Measurements from ENCODE around the gene RBBP8NL. TPM values are rescaled to one million over a fixed set of nuclear protein-coding genes. Genes with fewer than 3 reads are reported as not detected.
"Not testable (repeated sequence)": the region's sequence is repeated elsewhere in the genome, so short reads cannot be mapped to it uniquely, and the experiment has no call there.

RBBP8NL gene
- total RNA-seq, 1 donor from 2014 or later: not detected

- DNase-seq (ENCODE audit: low read depth, low spot score): no peak
Measured at GRCh38 chr20:62444286-62444685, 16.9 kb upstream of the RBBP8NL start.

DNA sequence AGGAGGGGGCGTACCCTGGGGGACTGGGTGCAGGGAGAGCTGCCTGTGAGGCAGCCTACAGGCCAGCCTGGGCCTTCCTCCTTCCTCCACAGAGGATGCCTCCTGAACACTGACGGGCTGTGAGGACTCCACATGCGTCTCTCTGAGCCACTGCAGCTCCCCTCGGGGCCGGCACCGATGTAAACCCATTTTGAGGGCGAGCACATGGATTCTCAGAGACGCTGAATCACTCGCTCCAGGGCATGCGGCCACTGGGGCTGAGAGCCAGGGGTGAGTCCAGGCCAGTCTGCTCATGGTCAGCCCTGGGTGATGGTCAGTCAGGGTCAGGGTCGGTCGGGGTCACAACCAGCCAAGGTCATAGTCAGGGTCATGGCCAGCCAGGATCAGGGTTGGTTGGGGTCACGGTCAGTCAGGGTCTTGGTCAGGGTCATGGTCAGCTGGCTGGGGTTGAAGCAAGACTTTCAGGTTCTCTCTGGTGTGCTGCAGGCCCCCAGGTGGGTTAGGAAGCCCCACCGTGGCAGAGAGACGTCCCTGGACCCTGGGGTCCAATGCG lies 14.7 kb upstream of the RBBP8NL start:
- DNase-seq (ENCODE audit: low read depth, low spot score): no peak

DNA sequence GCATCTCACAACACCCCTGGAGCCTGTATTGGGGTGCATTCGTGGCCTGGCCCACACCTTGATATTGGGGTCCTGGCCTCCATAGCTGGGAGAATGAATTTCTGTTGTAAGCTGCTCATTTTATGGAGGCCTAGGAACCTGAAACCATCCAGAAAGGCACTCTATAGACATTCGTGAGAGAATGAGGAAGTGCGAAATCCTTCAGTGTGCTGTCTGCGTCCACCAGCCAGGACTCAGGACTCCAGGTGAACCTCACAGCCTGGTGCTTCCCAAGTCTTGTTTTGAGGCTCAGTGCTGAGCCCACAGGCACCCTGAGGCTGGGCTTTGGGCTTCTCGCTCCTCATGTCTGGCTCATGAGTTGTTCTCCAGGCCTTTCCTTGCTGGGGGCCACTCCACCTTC lies 11.9 kb upstream of the RBBP8NL start:
- DNase-seq (ENCODE audit: low read depth, low spot score): no peak

DNA sequence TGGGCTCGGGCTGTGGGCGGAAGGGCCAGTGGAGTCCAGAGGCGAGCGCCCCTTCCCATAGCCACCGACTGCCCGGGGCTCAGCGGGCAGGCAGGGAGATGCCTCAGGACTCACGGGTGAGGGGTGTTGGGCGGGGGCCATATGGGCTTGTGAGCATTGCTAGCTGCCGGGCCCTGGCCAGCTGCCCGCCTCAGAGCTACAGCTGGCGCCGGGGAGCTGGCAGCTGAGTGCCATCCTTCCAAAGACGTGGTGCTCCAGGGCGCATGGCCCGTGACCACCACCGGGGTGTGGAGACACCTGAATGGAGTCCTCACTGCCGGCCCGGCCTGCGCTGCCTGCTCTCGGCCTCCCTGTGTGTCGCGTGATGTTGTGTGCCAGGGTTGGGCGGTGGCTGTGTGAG lies 10.6 kb upstream of the RBBP8NL start:
- no peak for DNase-seq (ENCODE audit: low read depth, low spot score)

DNA sequence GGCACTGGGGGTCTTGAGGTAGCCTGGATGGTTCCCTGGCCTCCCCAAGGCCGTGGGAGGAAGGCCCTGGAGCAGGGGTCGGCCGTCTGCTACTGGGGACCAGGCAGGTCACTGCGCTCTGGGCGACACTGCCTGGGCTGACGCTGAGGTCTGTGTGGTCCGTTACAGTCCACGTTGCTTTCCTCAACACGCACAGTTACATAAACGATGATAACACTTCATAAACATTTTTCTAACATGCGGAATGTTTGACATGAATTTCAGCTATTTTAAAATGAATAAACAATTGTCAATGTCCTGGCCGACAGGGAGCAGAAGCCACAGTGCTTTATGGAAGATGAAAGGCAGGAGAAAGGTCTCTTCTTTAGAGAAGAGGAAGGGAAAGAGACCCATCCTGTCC lies 10.2 kb upstream of the RBBP8NL start:
- DNase-seq (ENCODE audit: low read depth, low spot score): no peak

DNA sequence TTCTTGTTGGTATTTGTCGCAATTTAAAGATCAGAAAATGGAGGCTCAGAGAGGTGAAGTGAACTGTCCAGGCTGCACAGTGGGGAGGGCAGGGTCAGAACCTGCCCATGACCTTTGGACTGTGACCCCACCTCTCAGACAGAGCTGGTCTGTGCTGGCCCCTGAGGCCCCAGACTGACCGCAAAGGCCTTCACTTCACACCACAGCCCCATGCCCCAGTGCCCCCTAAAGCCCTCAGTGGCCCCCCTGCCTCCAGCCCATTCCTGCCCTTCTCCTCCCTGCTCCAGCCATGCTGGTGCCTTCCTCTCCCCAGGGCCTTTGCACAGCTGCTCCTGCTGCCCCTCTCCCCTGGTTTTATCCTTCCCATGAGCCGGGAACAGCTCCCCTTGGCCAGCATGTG lies 9.4 kb upstream of the RBBP8NL start:
- no peak for DNase-seq (ENCODE audit: low read depth, low spot score)

DNA sequence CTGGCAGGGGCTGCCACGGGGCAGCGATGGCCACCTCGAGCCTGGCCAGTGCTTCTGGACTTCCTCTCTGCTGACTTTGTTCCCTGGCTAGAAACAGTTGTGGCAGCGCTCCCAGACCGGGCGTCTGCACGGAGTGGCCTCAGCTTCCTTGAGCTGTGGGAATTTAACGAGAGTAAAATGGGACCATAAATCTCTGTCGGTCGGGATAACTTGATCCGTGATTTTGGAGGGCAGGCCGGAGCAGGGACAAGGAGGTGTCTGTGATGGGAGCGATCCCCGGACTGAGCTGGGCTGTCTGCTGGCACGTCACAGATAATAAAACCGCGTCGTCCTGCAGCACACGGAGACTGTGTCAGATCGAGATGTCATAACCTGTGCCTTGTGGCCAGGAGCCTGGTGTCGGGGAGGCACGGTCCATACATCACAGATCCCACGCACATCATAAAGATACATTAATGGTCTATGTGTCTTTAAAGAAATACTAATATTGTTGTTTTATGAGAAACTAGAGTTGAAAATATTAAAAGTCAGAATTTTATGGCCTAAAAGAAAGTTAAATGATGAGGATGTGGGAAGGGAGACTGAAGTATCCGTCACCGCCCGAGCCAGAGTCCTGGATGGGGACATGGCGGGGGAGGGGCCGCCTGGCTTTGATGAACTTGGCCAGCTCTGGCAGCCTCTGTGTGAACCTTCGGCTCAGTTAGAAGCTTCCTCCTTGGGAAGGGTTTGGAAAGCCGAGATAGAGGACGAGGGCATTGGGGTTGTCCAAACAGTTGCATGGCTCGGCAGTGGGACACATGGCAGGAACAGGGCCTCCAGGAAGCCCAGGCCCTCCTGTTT lies 6.5 kb upstream of the RBBP8NL start:
- DNase-seq (ENCODE audit: low read depth, low spot score): no peak

DNA sequence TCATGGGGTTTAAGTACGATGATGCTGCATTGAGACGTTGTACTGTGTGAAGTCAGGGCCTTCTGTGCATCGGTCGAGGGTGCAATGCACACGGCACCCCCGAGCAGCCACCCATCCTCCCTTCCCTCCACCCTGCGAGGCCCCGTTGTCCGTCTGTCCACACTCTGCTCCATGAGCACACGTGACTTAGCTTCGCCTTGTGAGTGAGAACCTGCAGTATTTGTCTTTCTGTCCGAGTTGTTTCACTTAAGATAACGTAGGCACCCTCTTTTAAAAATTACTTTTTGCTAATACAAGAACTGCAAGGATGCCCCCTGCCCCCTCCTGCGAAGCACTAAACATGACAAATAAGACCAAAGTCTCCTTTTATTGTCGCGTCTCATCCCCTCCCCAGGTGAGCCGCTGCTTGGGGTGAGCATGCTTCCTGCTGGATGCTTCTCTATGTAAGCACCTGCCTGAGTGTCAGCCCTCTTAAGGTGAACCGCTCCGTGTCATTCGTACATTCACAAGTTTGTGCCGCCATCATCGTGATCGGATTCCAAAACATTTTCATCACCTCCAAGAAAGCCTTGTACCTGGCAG lies 3.6 kb upstream of the RBBP8NL start:
- no peak for DNase-seq (ENCODE audit: low read depth, low spot score)

GRCh38 chr20:62430311-62430853 lies 3.0 kb upstream of the RBBP8NL start:
- DNase-seq (ENCODE audit: low read depth, low spot score): no peak

DNA sequence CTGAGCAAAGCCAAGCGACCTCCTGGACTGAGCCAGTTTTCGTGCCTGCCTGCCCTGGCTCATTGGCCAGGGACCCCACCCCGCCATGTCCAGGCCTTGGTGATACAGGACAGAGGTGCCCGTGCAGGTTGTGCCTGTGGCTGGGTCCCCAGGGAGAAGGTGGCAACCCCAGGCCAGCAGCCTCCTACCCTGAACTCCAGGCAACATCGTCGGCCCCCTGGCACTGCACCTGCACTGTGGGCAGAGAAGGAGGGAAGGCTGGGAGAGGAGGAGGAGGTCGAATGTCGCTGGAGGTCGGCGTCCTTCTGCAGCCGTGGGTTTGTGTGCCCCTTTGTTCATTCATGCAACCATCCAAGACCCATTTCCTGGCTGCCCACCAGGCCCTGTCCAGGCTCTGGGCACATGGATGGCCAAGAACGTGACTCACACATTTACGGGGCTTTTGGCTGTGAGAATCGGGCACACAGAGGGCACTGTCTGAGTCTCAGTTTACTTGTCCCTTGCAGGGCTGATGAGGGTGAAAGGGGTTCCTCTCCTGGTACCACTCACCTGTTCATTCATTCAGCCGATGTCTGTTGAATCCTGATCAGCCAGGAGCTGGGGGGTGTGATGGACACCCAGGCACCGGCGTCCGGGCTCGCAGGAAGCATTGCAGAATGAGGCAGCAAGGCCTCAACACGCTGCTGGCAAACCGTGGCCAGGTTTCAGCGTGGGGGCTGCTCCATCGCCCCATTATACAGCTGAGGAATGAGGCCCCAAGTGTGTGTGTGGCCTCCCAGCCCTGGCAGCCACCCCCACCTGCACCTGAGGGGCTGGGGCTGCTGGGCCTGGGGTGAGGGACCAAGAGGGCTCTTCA lies 2.3 kb upstream of the RBBP8NL start:
- DNase-seq (ENCODE audit: low read depth, low spot score): no peak

GRCh38 chr20:62428396-62429295 lies 1.3 kb upstream of the RBBP8NL start:
- no peak for DNase-seq (ENCODE audit: low read depth, low spot score)

DNA sequence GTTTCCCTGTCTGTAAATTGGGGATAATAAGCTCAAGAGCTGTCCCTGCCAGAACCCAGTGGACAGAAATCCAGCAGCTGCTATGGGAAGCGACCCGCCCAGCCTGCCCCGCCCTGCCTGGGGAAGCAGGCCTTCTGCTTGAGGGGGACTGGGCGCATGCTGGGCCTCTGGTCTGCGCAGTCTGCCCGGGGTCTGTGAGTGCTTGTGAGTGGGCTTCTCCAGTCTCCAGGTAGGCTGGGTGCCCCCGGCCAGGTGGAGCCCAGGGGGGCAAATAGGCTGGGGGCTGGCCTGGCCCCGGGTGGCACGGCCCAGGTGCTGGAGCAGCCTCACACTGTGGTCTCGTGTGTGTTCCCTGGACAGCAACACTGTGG lies 648 bp upstream of the RBBP8NL start:
- DNase-seq (ENCODE audit: low read depth, low spot score): no peak

DNA sequence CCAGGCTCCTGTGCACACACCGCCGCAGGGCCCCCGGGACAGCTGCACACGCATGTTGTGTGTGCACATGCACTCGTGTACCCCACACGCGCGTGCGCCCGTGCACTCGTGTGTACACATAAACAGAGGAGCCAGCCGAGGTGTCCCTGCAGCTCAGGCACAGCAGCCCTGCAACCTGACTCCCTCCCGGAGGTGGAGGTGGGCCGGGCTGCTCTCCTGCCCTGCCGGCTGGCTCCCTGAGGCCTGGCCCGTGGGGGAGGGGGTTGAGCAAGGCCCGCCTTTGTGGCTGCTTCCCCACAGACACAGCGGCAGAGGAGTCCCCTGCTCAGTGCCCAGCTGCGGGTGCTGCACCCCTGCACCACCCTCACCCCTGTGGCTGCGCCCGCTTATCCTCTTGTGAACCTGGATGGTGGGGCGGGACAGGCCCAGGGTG lies 624 bp downstream of the RBBP8NL start:
- no peak for DNase-seq (ENCODE audit: low read depth, low spot score)

DNA sequence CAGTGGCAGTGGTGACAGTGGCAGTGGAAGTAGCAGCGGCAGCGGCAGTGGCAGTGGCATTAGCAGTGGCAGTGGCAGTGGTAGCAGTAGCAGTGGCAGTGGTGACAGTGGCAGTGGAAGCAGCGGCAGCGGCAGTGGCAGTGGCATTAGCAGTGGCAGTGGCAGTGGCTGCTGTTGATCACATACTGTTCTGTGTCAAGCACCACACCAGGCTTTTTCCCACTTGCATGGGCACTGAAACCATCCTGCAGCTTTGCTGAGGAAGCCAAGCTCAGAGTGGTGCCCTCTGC lies 1.3 kb downstream of the RBBP8NL start:
- DNase-seq (ENCODE audit: low read depth, low spot score): not testable (repeated sequence)

DNA sequence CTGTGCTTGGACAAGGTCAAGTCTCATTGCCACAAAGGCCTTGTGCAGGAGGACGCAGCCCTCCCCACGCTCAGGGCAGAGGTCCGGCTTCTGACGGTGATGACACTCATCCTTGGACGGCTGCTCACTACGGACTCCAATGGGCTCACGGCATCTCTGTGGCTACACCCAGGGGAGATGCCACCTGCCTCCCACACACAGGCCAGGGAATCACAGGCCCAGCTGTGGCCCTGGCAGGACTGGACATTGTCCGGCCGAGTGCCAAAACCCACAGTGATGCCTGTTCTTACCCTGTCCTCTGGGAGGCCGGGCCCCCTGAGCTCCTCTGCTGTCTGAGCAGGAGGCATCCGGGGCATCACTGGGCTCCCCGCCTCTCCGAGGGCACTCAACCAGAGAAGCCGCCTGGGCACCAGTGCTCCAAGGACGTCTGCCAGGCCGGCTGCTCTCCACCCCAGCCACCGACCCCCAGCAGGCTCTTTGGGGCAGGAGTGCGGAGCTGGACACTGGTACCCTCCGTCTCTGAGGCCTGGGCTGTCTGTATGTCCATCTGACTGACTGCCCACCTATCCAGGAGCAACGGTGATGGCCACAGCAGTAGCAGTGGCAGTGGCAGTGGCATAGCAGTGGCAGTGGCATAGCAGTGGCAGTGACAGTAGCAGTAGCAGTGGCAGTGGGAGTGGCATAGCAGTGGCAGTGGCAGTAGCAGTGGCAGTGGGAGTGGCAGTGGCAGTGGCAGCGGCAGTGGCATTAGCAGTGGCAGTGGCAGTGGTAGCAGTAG lies 1.9 kb downstream of the RBBP8NL start:
- DNase-seq (ENCODE audit: low read depth, low spot score): no peak

DNA sequence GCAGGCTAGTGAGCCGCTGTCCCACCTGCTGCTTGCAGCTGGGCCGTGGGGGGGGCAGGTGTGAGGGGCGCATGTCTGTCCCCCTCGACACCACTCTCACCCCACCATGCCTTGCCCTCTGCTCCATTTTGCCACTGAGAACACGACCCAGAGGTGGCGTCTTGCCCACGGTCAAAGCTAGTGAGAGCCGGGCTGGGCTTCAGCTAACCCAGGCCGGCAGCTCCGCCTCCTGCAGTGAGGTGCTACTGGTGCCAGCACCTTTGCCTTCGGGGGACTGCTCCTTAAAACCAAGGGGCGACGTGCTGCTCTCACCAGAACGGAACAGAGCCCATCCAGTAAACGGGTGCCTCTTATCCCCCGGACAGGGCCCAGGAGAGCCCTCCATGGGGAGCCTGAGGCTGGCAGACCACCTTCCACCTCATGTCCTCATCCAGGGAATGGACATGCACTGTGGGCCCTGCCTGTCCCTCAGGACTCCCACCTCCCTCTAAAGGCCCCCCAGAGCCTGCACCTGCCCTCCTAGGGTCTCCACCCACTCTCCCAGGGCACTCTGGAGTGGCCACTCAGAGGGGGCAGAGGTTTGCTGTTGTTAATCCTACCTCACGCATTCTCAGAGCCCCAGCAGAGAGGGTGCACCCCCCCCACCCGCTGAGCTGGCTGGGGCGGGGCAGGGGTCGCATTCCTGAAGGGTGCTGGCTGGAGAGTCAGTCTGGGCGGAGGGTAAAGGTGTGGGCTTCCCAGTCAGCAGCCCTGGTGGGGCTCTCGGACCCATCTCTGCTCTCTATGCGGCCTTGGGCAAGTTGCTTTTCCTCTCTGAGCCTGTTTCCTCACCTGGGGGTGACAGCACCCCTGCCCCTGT lies 2.9 kb downstream of the RBBP8NL start:
- no peak for DNase-seq (ENCODE audit: low read depth, low spot score)

DNA sequence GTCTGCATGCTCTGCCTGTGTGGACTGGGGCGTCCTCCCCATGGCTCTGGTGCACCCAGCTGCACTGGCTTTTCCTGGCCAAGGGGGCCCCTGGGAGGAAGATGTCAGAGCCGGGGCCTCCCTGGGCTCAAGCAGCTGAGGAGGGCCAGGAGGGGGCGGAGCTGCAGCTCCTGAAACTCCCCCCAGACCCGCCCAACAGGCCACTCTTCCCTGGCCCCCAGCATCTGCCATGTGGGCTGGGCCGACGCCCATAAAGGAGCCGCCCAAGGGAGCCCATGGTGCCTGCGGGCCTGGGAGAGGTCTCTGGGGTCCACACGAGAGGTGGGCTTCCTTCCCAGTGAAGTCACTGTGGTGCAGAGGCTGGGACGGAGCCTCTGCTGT lies 4.0 kb downstream of the RBBP8NL start:
- DNase-seq (ENCODE audit: low read depth, low spot score): no peak

- DNase-seq (ENCODE audit: low read depth, low spot score): no peak
Measured at GRCh38 chr20:62422636-62423325, 4.6 kb downstream of the RBBP8NL start.

- DNase-seq (ENCODE audit: low read depth, low spot score): no peak
Measured at GRCh38 chr20:62421716-62421990, 5.7 kb downstream of the RBBP8NL start.
